Frontal cortex (tissue), 4 donors: Measurements from ENCODE around the gene COG8. TPM values are rescaled to one million over a fixed set of nuclear protein-coding genes. Genes with fewer than 3 reads are reported as not detected.
"Not testable (repeated sequence)": the region's sequence is repeated elsewhere in the genome, so short reads cannot be mapped to it uniquely, and the experiment has no call there.

Experiments
- DNase-seq, 2 donors: peaks; one replicate each; pipeline ENCODE4 v3.0.0; 2012; ENCODE audit warnings: low spot score in 2 of 2
- FAIRE-seq: peaks from 2 replicates; lab custom pipeline; 2012; peaks lifted over from hg19 to GRCh38; lab: Jason Lieb, UNC
- total RNA-seq: library from RNA; depleted of rRNA; stranded (reverse); fragments of >200 nt; gene quantifications from one replicate; pipeline ENCODE4 v1.2.3, GENCODE V29; 2014
- donor health status: control.
- donor health status: control.
- donor health status: control.

The COG8 gene, protein sequence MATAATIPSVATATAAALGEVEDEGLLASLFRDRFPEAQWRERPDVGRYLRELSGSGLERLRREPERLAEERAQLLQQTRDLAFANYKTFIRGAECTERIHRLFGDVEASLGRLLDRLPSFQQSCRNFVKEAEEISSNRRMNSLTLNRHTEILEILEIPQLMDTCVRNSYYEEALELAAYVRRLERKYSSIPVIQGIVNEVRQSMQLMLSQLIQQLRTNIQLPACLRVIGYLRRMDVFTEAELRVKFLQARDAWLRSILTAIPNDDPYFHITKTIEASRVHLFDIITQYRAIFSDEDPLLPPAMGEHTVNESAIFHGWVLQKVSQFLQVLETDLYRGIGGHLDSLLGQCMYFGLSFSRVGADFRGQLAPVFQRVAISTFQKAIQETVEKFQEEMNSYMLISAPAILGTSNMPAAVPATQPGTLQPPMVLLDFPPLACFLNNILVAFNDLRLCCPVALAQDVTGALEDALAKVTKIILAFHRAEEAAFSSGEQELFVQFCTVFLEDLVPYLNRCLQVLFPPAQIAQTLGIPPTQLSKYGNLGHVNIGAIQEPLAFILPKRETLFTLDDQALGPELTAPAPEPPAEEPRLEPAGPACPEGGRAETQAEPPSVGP
- 41.6 TPM for total RNA-seq

DNA sequence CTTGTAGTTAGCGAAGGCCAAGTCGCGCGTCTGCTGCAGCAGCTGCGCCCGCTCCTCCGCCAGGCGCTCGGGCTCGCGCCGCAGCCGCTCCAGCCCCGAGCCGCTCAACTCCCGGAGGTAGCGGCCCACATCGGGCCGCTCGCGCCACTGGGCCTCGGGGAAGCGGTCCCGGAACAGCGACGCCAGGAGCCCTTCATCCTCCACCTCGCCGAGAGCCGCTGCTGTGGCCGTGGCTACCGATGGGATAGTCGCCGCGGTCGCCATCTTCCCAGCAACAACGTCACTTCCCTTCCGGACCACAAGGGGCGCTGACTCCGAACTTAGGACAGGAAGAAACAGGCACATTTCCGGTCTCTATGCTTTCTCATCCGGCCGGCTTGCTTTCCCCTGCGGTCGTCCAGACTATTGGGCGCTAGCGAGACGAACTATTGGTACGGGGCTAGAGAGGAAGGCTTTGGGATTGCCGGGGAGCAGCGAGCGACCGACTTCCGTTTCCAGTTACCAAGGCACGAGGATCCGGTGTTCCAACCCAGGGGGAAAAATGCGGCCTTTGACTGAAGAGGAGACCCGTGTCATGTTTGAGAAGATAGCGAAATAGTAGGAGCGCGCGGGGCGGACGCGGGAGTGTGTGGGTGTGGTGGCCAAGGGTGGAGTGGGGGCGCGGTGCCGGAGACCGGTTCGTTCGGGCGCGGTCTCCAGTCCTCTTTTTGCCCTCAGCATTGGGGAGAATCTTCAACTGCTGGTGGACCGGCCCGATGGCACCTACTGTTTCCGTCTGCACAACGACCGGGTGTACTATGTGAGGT lies at the start of gene COG8, which contains the start of gene NIP7:
Gene COG8 (minus strand): TSS at position 276 of the 806 bp plus-strand sequence. CDS start 12 bp downstream, at position 264.
Gene NIP7 (plus strand): TSS at position 484 of the 806 bp plus-strand sequence. CDS start 58 bp downstream, at position 542.
- FAIRE-seq (no peak), DNase-seq (peak; percentile 92 to 93)

DNA sequence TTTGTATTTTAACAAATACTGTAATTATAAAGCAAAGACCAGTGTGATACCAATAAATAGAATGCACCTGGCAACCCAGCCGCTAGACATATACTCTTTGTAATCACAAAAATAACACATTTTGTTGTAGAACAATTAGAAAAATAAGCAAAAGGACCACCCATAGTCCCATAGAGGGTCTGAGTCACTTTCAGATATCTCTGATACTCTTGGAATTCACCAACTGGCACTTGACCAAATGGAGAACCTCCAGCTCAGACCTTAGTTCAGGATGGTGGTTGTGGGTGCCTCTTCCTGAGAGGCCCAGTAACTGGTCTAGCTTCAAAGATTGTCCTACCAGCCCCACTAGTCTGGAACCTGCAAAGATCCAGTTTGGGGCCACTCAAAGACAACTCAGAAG lies 47.2 kb upstream of the COG8 start:
- DNase-seq (no peak), FAIRE-seq (no peak)

DNA sequence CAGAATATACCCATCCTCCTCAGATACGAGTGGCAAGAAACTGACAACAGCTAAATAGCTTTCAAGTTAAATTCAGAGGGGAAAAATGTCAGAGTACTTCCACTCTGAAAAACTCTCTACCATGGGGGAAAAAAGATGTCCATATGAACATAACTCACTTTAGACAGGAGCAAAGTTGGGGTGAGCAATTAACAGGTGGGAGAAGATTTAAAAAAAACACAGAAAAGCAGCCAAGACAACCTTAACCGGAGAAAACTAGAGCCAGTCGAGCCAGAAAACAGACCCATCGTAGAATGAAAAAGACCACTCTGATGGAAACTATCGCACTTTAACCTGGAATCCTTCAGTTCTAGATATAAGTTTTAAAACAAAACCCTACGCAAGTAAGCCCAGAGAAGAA lies 45.6 kb upstream of the COG8 start:
- FAIRE-seq, result no peak
- no peak for DNase-seq

DNA sequence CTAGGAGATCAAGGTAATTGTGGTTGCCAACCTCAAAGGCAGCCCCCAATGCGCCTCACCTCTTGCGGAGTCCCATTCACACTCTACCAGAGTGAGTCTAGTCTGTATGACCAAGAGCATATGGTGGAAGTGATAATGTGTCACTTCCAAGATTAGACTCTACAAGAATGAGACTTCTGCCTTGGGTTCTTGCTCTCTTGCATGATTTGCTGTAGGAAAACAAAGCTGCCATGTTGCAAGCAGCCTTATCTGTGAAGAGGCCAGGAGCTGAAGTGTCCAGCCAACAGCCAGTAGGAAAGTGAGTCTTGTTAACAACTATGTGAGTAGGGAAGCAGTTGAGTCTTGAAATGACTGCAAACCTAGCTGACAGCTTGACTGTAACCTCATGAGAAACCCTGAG lies 43.1 kb upstream of the COG8 start:
- no peak for DNase-seq
- FAIRE-seq, result no peak

DNA sequence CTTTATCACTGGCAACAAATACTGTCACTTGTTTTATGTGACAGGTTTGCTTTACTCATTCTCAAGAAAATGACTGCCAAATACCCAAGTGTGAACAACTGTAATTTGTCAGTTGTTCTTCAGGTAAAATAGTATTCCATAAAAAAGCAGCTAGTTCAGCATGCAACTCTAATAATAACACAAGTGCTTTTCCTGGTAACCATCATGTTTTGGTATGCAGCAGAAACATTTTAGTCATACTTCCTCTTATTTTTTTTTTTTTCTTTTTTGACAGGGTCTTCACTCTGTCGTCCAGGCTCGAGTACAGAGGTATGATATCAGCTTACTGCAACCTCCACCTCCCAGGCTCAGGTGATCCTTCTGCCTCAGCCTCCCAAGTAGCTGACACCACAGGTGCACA lies 41.9 kb upstream of the COG8 start:
- DNase-seq, result no peak
- no peak for FAIRE-seq

DNA sequence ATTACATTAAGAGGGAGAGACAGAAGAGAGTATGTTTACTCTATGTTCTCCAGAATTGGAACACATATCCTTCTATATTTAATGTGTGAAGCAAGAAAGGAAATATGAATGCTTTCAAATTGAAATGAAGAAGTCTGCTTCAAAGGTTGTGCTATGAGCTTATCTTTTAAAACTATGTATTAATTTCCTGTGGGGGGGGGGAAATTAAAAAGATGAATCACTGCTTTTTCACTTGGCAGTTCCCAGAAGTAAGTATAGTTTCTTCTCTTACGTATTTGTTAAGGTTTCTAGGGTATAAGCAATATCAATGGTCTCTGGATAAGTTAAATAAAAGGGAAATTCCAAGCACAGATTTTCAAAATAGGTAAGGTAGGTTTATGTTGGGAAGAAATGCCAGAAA lies 39.4 kb upstream of the COG8 start:
- FAIRE-seq (no peak), DNase-seq (no peak)

DNA sequence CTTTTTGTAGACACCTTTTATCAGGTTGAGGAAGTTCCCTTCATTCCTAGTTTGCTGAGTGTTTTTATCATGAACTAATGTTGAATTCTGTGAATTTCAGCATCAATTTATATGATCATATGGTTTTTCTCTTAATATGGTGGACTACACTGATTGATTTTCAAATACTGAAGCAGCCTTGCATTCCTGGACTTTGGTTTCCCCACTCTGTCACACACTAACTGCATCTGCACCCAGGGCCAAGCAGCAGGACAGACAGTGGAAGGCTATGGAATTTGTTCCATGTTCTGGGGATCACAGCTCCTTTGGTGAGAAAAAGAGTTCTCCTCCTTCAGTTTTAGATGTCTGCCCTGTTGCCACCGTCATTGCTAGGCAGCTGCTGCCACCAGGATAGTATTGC lies 38.7 kb upstream of the COG8 start:
- DNase-seq (no peak), FAIRE-seq (no peak)

DNA sequence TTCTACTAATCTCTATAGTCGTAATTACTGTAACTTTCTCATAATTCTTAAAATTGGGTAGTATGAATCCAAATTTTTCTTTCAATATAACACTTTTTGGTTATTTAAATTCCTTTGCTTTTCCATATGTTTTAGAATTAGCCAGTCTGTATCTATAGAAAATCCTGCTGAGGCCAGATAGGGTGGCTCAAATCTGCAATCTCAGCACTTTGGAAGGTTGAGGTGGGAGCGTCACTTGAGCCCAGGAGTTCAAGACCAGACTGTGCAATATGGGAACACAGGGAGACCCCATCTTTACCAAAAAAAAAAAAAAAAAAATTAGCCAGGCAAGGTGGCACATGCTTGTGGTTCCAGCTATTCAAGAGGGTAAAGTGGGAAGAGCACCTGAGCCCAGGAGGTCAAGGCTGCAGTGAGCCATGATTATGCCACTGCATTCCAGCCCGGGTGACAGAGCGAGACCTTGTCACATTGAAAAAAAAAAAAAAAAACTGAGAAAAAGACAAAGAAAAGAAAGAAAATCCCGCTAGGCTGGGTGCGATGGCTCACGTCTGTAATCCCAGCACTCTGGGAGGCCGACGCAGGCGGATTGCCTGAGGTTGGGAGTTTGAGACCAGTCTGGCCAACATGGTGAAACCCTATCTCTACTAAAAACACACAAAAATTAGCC lies 37.2 kb upstream of the COG8 start:
- FAIRE-seq (no peak), DNase-seq (no peak)

DNA sequence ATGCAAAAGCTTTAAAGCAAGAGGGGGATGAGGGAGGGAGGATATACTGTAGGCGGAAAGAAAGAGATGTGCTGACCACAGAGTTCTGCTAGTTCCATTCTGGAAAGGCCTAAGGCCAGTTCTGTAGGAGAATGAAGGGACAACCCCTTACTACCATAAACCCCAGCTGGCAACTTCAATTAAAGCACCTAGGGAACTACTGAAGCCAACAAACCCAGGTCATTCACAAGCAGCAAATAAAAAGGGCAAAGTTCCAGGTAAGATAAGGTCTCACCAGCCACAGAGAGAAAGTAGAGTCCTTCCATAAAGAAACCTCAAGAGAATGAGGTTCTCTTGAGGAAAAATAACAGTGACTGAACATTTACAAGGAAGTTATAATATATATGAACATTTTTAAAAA lies 33.7 kb upstream of the COG8 start:
- no peak for FAIRE-seq

DNA sequence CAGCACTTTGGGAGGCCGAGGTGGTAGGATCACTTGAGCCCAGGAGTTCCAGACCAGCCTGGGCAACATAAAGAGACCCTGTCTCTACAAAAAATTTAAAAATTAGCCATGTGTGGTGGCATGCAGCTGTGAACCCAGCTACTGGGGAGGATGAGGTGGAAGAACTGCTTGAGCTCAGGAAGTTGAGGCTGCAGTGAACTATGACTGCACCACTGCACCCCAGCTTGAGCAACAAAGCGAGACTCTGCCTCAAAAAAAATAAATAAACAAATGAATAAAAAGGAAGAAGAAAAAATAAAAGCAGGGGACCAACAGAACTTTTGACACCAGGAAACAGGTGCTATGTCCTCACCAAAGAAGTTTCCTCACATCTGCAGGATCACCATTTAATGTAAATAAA lies 32.2 kb upstream of the COG8 start:
- no peak for FAIRE-seq
- no peak for DNase-seq

More for the DNA sequence above, 33.7 kb upstream of the COG8 start:
- DNase-seq, result no peak

DNA sequence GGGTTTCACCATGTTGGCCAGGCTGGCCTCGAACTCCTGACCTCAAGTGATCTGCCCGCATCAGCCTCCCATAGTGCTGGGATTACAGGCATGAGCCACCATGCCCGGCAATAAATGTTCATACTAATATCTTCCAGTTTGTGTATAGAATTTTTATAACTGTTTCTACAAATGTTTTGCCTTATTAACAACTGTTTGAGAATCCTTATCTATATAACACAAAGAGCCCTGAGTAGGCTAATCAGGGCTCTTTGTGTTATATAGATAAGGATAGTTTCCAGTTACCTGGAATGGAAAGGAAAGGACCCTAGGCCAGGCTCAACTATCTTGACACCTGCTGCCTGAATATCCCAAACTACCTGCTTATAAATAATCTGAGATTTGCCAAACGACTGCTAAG lies 29.5 kb upstream of the COG8 start:
- DNase-seq (no peak), FAIRE-seq (no peak)

DNA sequence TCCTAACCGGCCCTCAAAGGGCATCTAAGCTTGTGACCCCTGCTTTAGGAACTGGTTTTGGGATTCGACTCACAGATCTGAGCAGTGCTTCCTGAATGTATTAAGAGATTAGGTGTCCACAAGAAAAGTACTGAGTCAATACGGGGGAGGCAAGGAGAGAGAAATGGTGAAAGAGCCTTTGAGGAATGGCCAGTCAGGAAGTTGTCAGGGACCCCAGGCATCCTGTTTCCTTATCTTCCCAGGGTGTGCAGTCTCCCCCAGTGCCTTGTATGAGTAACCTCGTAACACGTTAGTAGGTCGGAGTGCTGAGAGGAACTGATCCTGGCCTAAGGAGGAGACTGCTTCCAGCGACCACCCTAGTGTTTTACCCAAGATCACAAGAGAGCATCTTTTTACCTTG lies 28.6 kb upstream of the COG8 start:
- no peak for FAIRE-seq
- no peak for DNase-seq

DNA sequence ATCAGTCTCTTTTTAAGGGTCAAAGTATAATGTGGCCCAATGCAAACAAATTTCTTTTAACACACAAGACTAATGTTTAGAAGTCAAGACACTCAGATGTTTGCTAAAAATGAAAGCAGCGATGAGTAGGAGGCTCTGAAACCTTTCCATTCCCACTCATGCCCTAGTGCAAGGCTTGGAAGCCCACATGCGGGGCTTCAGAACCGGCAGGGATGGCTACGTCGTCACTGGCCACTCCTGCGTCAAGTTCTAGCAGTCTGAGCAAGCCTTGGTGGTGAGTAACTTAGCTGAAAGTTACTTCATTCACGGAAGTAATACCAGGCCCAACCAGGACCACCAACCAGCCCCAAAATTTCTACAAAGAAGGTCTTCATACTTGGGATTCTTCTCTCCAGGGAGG lies 27.1 kb upstream of the COG8 start:
- DNase-seq (no peak), FAIRE-seq (no peak)

DNA sequence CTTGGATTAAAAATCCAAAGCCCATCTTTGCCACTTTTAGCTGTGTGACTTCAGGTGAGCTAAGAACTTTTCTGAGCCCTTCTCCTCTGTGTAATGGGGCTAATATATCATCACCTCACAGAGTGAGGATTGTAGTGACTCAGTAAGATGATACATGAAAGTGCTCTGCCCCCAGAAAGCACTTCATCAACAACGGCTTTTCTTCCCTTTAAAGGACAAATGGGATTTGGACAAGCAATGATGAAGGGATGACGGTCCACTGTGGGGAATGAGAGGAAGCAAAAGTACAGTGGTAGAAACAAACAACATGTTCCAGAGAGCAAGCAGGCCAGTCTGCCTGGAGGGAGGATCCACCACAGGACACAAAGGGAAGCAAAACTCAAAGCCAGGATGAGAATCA lies 26.5 kb upstream of the COG8 start:
- FAIRE-seq (no peak), DNase-seq (no peak)

DNA sequence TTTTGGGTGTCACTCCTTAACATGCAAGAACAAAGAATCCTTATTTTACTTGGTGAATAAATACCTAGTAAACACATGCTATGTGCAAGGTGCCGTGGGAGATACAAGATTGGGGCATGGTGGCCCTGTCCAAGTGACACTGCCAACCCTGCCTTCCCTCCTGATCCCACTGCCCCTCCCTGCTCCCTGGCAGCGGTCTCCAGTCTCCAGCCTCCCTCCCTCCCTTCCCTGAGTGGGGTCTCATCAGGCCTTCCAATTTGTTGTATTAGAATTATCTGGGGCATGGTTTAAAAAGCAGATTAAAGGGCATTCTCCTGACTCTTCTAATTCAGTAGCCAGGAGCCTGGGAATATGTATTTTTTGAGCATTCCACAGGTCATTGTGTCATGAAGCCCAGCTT lies 24.7 kb upstream of the COG8 start:
- FAIRE-seq, result no peak
- DNase-seq, result no peak

DNA sequence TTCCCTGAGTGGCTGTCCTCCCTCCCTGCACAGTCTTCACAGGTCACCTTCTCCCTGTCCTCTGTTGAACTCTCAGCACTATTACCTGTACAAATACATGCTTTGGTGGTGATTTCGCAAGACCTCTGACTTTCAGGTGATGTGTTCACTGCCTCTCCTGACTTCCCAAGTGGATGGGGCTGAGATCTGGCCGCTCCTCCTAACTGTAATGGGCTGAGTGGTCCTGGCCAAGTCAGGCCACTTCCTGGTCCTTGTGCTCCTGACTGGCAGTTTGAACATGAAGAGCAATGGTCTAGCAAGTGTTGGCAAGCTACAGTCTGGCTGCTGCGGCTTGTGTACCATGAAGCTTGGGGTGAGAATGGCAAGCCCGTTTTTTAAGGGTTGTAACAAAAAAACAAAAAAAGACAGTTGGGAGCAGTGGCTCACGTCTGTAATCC lies 23.9 kb upstream of the COG8 start:
- FAIRE-seq, result no peak
- no peak for DNase-seq

DNA sequence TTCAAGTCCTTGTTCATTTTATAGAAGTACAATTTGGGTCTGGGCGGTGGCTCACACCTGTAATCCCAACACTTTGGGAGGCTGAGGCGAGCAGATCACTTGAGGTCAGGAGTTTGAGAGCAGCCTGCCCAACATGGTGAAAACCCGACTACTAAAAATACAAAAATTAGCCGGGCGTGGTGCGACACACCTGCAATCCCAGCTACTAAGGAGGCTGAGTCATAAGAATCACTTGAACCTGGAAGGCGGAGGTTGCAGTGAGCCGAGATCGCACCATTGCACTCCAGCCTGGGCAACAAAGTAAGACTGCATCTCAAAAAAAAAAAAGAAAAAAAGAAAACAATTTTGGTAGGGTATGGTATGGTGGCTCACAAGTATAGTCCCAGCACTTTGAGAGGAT lies 20.7 kb upstream of the COG8 start:
- not testable (repeated sequence) for FAIRE-seq, DNase-seq

DNA sequence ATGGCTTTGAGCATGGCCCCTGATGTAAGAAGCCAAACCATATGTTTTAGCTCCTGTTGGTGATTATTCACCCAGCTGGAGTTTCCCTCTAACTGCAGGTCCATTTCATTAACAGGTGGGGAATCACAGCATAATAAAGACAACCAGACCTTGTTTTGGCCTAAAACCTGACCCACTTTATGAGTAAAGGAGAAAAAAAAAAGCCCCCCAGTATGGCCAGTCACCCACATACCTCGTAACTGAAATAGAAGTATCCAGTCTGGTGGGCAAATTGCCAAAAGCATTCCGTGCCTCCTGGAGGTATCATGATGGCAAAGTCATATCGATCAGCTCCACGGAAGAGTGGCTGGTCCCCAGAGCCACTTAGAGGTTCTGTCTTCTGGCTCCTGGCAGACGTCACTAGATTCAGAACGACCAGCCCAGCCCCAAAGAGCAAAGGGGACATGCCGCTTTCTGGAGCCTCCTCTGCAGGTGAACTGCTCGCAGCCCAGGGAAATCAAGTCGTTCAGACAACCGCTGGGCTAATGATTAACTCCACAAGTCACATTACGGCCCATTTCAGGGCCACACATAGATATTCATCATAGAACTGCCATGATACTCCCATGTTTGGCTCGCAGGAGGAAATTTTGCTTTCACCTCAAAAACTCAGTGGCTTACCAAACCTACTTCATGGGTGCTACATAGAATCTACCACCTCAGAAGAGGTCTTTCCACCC lies 12.1 kb upstream of the COG8 start, which contains the start of gene TMED6:
Gene TMED6 (minus strand): TSS at position 478 of the 719 bp plus-strand sequence. CDS start 33 bp downstream, at position 445.
- DNase-seq (no peak), FAIRE-seq (no peak)

DNA sequence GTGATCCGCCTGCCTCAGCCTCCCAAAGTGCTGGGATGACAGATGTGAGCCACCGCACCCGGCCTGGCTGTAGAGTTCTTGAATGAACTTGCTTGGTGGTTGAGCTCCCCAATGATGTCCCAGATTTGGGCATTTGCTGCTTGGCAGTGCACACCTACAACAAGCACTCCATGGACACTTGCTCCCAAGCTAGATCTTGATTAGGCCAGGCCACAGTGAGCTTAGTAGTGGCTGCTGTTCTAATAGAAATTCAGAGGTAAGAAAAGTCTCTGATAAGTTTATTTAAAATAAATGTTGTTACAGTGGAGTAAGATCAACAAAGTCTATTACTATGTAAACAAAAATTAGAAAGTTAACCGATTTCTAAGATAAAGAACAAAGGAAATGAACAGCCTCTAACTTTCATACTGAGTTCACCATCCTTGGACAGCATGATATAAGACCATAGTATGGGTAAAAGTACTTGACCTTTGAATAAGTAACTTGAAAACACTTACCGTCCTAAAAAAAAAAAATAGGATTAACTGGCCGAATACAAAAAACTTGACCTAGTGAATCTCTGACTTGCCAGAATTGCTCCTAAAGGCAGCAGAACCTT lies 11.3 kb upstream of the COG8 start:
- DNase-seq (no peak), FAIRE-seq (no peak)
